ENCODE data around the gene C11orf16. TPM values are rescaled to one million over a fixed set of nuclear protein-coding genes. Genes with fewer than 3 reads are reported as not detected.

The C11orf16 gene
- total RNA-seq, 1 experiment from 2014 or later, result not detected

DNA sequence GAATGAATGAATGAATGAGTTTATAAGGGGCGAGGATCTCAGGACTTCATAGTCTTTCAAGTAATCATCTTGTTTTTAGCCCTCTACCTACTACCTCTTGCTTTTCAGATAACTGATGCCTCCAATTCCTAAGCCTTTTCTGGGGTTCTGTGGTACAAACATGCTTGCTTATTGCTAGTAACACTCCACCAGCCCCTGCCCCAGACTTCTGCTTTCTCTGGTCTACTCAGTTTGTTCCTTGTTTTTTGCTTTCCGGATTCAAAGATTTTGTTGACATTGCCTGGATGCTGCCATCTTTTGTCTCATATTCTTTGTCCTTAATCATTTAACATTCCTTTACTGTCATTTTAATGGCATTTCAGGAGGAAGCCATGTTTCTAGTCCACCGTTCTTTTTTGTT, 40.4 kb upstream of the C11orf16 start:
- CTCF ChIA-PET, result no interaction called here
- Histone ChIP-seq H2AFZ (no peak overlapping the region), H3K79me2 (ENCODE audit: low read depth) (no peaks in the 10 kb centered on the region), H3K4me3 (no peak overlapping the region), H3K27me3 (ENCODE audit: insufficient read depth, low read depth) (no peaks in the 10 kb centered on the region), H3K9me3 (ENCODE audit: insufficient read depth, low read depth) (no peaks in the 10 kb centered on the region), H3K36me3 (ENCODE audit: low read depth) (no peaks in the 10 kb centered on the region), H3K27ac (no peak overlapping the region), H4K20me1 (ENCODE audit: insufficient read depth) (no peaks in the 10 kb centered on the region), H3K4me1 (replicated peaks; ENCODE audit: insufficient read depth) (no peaks in the 10 kb centered on the region), H3K4me2 (no peak overlapping the region), H3K9me2 (ENCODE audit: insufficient read depth) (no peaks in the 10 kb centered on the region), H3F3A (ENCODE audit: insufficient read depth, low read depth) (no peaks in the 10 kb centered on the region)
- TF ChIP-seq, protein P1, sequence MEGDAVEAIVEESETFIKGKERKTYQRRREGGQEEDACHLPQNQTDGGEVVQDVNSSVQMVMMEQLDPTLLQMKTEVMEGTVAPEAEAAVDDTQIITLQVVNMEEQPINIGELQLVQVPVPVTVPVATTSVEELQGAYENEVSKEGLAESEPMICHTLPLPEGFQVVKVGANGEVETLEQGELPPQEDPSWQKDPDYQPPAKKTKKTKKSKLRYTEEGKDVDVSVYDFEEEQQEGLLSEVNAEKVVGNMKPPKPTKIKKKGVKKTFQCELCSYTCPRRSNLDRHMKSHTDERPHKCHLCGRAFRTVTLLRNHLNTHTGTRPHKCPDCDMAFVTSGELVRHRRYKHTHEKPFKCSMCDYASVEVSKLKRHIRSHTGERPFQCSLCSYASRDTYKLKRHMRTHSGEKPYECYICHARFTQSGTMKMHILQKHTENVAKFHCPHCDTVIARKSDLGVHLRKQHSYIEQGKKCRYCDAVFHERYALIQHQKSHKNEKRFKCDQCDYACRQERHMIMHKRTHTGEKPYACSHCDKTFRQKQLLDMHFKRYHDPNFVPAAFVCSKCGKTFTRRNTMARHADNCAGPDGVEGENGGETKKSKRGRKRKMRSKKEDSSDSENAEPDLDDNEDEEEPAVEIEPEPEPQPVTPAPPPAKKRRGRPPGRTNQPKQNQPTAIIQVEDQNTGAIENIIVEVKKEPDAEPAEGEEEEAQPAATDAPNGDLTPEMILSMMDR (conservative IDR thresholded peaks at IDR 0.05), result no peak
- TF ChIP-seq EZH2 (IDR thresholded peaks at IDR 0.05; ENCODE audit: low read depth), result no peak
- BruUV-seq (replicated peaks), result no TSS peak
- intact Hi-C loops (cut with micrococcal nuclease; ENCODE audit: unreplicated experiment), result no loop called here
- DNase-seq, result no peak
- POLR2A ChIA-PET (ENCODE audit: unreplicated experiment), result no interaction called here

DNA sequence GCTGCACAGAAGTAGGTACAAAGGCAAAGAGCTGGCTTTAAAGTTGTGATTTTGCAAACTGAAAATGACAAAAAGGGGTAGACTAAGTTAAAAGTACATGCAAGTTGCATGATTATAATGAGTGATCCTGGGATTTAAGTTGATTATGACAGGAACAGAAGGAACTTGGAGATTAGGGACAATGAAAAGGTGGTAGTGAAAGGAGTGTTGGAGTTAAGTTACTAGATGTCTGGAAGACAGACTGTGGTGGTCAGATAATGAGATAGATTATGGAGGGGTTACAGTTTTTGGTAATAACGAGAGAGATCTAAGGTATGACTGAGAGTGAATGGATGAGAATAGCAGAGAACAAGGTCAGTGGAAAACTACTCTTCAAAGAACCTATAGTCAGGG, 39.2 kb upstream of the C11orf16 start:
- no TSS peak for BruUV-seq (replicated peaks)
- Histone ChIP-seq H3K36me3 (ENCODE audit: low read depth) (no peaks in the 10 kb centered on the region), H3K79me2 (ENCODE audit: low read depth) (no peaks in the 10 kb centered on the region), H3K9me3 (ENCODE audit: insufficient read depth, low read depth) (no peaks in the 10 kb centered on the region), H3K27ac (no peak overlapping the region), H3K4me1 (replicated peaks; ENCODE audit: insufficient read depth) (no peaks in the 10 kb centered on the region), H3K9me2 (ENCODE audit: insufficient read depth) (no peaks in the 10 kb centered on the region), H3K27me3 (ENCODE audit: insufficient read depth, low read depth) (no peaks in the 10 kb centered on the region), H2AFZ (no peak overlapping the region), H3K4me2 (no peak overlapping the region), H3K4me3 (no peak overlapping the region), H4K20me1 (ENCODE audit: insufficient read depth) (no peaks in the 10 kb centered on the region), H3F3A (ENCODE audit: insufficient read depth, low read depth) (no peaks in the 10 kb centered on the region)
- TF ChIP-seq, protein P1 (conservative IDR thresholded peaks at IDR 0.05), result no peak
- no peak for TF ChIP-seq EZH2 (IDR thresholded peaks at IDR 0.05; ENCODE audit: low read depth)
- intact Hi-C loops (cut with micrococcal nuclease; ENCODE audit: unreplicated experiment), result no loop called here
- no peak for DNase-seq
- POLR2A ChIA-PET (ENCODE audit: unreplicated experiment), result no interaction called here
- CTCF ChIA-PET, result no interaction called here

DNA sequence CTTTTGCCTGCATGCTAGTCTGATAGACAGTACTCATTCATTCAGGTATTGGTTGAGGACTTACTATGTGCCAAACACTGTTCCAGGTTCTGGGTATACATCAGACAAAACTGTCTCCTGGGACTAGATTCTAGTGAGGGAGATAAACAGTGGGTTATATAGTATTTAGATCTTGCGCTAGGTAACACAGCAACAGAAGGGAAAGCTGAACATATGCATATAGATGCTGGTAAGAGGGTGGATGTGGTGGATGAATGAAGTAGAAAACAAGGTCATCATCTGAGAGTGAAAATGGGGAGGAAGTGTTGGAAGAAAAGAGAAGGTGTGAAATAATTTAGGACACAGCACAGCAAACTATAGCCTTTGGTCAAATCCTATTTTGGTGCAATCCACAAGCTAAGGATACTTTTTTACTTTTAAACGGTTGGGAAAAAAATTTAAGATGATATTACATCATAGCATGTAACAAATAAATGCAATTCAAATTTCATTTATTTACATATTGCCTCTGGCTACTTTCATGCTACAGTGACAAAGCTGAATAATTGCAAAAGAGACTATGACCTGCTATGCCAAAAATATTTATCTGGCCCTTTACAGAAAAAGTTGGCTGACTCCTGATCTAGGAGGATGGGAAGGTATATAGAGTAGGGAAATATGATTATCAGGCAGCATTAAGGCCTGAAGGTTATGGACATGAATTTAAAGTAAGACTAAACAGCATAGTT, 38.6 kb upstream of the C11orf16 start:
- TF ChIP-seq, protein P1 (conservative IDR thresholded peaks at IDR 0.05), result no peak
- TF ChIP-seq EZH2 (IDR thresholded peaks at IDR 0.05; ENCODE audit: low read depth), result no peak
- Histone ChIP-seq H3K27ac (no peak overlapping the region), H3K4me1 (replicated peaks; ENCODE audit: insufficient read depth) (no peaks in the 10 kb centered on the region), H3K4me2 (no peak overlapping the region), H2AFZ (no peak overlapping the region), H4K20me1 (ENCODE audit: insufficient read depth) (no peaks in the 10 kb centered on the region), H3K9me3 (ENCODE audit: insufficient read depth, low read depth) (no peaks in the 10 kb centered on the region), H3K4me3 (no peak overlapping the region), H3K27me3 (ENCODE audit: insufficient read depth, low read depth) (no peaks in the 10 kb centered on the region), H3F3A (ENCODE audit: insufficient read depth, low read depth) (no peaks in the 10 kb centered on the region), H3K79me2 (ENCODE audit: low read depth) (no peaks in the 10 kb centered on the region), H3K36me3 (ENCODE audit: low read depth) (no peaks in the 10 kb centered on the region), H3K9me2 (ENCODE audit: insufficient read depth) (no peaks in the 10 kb centered on the region)
- no TSS peak for BruUV-seq (replicated peaks)
- DNase-seq, result no peak
- ChIA-PET POLR2A (ENCODE audit: unreplicated experiment) (no interaction called here), CTCF (no interaction called here)
- intact Hi-C loops (cut with micrococcal nuclease; ENCODE audit: unreplicated experiment), result no loop called here

Data from PC-9 (cell line).